HG03103 (cell line): ENCODE results near the gene ECM1.

Experiments
- ATAC-seq: cut with Tn5 transposase; IDR thresholded peaks from one replicate; pipeline ENCODE4 v1.9.1; 2021; ENCODE audit warnings: low read depth; ENCODE audit not compliant: unreplicated experiment

ECM1 gene

DNA sequence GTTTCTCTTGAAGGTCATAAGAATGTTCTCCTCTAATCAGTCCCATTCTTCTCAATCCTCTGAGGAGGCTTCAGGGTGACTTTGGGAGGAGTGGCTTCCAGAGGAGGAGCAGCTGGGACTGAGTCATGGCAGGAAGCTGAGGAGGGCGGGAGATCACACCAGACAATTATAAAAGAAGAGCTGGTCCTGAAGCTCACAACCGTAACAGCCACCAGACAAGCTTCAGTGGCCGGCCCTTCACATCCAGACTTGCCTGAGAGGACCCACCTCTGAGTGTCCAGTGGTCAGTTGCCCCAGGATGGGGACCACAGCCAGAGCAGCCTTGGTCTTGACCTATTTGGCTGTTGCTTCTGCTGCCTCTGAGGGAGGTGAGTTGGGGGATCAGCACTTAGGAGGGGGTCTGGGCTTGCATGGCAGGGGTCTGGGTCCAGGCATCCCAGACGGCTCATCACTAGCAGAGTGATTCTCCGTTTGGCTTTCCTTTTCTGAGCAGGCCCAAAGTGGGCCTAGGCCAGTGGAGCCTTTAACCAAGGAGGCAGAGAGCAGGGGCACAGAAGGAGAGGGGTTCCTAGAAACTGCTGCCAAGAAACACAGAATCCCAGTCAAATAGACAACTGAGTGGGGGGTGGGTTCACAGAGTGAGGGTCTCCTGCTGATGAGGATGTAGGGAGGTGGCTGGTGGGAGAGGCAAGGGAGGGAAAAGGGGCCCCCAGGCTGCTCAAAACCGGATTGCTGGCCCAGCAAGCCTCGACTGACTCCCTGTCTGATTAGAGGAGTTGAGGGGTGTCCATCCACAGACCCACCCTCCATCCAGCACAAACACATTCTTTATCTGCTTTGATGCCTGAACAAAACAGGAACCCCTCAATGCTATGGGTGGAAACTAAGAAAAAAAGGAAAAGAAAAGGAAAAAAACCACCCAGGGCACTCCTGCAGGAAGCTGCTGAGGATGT, at the start of gene ECM1:
Gene ECM1, plus strand, starts transcription at position 198 of the 953 bp plus-strand sequence. Its CDS starts 101 bp downstream, at position 299.
- ATAC-seq = no peak

DNA sequence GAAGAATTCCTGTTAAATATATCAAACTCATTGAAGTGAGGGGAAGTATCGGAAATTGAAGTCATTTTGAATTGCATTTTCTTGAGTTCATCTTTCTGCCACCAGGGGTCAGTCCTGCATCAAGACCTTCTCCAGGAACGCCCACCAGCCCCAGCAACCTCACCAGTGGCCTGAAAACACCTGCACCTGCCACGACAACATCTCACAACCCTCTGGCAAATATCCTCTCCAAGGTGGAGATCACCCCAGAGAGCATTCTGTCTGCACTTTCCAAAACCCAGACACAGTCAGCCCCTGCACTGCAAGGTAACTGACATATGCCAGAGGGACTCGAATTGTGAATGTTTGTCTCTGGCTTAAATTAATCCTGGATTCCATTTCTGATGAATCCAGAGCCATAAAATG, 43.5 kb upstream of the ECM1 start:
- no peak for ATAC-seq

DNA sequence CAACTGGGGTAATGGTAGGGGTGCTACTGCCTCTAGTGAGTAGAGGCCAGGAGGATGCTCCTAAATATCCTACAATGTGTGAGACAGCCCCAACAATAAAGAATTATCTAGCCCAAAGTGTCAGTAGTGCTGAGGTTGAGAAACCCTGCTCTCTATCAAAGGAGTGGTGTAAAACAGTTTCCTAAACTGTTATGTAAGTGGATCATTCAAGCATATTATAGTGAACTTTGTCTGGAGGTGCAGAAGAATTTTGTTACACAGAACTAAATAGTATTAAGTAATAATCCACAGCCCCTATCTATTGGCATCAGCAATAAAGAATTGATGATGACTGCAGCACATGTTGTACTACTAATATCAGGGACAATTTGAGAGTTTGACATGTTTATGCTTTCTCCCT, 40.9 kb upstream of the ECM1 start:
- no peak for ATAC-seq

DNA sequence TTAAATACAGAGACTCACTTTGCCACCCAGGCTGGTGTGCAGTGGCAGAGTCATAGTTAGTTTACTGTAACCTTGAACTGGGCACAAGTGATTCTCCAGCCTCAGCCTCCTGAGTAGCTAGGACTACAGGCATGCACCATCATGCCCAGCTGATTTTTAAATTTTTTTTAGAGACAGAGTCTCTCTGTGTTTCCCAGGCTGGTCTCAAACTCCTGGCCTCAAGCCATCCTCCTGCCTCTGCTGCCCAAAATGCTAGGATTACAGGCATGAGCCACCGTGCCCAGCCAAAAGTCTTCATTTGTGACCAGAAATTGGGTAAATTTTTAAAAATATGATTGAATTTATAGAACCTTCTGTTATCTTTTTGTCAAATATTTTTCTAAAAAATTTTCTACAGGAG, 38.6 kb upstream of the ECM1 start:
- no peak for ATAC-seq

DNA sequence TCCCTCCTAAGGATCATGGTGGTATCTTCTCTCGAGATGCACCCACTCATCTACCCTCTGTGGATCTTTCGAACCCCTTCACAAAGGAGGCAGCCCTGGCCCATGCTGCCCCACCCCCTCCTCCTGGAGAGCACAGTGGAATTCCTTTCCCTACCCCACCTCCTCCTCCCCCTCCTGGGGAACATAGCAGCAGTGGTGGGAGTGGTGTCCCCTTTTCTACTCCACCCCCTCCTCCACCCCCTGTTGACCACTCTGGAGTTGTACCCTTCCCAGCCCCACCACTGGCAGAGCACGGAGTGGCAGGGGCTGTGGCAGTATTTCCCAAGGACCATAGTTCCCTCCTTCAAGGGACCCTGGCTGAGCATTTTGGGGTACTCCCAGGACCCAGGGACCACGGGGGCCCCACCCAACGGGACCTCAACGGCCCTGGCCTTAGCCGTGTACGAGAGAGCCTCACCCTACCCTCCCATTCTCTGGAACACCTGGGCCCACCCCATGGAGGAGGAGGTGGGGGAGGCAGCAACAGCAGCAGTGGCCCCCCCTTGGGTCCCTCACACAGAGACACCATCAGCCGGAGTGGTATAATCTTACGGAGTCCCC, 35.2 kb upstream of the ECM1 start:
- no peak for ATAC-seq

DNA sequence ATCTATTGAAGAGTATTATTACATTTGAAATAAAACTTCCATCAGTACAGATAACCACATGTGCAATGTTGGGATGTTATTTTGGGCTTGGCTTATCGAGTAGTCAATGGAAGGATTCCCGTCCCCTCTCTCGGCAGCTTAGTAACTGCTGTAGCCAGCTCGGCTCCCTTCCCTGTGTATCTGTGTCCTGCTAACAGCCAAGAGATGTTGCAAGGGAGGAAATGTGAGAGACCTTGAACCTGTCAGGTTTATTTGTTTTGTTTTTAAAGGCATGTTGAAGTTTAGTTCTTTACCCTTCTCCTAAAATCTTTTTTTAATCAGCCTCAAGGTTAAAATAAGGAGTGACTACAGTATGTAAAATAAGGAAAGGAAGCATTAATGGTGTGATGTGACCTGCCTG, 34.2 kb upstream of the ECM1 start:
- ATAC-seq = no peak

DNA sequence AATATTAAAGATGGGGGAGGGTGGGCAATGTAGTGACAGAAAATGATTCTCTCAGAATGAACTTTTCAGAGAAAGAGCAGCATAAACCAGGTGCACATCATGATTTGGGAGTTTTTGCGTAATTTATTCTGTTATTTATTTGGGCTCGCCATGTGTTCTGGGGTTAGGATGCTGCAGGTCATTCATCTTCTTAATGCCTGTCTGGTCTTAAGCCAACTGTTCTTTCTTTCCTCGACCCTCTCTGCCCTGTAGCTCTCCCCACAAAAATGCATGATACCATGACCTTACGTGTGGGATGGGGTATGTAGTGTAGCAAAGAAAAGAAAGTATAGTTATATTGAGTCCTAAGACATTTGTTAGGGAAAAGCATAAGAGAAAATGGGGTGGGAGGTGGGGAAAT, 33.0 kb upstream of the ECM1 start:
- no peak for ATAC-seq

DNA sequence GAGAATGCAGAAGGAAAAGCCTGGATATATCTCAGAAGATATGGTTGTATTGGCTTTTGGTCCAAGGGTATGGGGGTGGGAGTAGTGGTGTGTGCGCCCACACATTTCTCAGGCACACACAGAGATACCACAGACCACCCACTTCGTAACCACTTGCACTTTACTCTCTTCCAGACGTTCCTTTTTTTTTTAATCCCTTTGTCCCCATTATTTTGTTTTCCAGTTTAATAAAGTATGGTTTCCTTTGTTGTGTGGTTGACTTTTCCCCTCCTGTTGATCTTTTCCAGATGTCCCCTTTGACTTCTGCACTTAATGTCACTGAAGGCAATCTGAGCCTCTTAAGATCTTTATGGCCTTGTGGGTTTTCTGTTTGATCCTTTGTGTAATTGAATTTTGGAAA, 31.2 kb upstream of the ECM1 start:
- ATAC-seq = no peak

DNA sequence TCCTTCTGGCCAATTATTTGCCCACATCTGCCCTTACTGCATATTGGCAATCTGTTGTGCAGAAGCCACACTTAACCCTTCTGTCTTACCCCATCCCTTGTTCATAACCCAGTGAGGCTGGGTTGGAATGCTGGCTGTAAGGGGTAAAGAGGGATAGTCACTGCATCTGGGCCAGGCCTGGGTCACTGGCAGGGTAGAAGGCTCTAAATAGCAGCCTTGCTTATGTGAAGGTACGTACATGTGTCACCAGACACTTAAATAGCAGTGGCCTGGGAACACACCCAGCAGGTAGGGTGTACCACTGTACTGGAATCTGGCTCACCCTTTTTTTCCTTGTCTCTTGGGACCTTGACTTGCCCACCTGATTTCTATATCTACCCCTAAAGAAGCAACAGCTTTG, 30.6 kb upstream of the ECM1 start:
- ATAC-seq = no peak

DNA sequence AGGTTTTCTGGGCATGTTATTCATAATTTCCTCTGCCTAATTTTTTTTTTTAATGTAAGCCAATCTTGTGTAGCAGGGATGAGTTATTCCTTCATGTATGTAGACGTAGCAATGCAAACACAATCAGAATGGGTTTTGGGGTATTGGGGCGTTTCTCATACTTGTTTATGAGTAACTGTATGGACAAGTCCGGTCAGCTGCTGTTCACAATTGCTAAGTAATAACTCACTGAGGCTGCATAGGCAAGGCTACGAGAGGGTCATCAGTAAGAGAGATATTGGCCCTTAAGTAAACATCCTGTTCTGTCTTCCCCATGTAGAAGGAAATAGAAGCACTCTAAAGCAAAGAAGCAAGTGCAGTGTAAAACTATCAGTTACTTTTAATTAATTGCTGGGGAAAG, 30.2 kb upstream of the ECM1 start:
- no peak for ATAC-seq

DNA sequence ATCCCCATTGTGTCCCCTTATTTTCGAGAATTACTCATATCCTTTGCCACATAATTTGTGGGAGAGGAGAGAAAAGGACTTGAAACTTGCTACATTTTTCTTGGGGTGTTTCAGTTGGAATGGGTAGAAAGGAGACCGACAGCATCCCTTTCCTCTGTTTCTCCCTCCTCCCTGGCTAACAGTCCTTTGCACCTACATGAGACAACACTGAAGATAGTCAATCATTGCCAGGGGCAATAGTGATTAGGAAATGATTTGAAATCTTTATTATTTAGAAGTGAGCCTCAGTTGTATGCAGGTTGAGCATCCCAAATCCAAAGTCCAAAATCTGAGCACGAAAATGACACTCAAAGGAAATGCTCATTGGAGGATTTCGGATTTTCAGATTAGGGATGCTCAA, 28.5 kb upstream of the ECM1 start:
- no peak for ATAC-seq

DNA sequence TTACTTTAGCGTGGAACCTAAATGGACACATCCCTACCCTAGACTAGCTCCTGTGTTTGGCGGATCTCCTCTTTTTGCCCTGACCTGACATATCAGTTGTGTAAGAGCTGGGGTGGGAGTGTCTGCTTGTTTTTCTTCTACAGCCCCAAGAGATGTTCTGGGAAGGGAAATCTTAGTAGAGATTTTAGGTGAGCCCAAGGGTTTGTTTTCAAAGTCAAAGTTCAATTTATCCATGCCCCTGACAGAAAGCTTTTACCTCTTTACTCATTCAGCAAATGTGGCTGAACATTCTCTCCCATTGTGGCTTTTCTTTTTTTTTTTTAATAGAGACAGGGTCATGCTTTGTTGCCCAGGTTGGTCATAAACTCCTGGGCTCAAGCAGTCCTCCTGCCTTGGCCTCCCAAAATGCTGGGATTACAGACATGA, 28.0 kb upstream of the ECM1 start:
- no peak for ATAC-seq

DNA sequence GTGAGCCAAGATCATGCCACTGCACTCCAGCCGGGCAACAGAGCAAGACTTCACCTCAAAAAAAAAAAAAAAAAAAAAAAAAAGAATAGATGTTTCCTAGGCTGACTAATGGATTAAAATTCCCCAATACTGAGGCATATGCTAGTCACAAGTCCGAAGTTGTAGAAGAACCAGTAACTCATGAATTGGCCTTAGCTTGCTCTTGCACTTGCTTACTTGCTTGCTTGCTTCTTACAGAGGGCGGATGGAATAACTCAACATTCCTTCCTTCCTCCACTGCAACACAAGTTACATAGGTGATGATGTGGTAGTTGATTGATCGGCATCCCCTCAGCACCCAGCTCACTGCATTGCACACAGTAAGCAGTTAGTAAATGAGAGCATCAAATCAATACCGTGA, 23.5 kb upstream of the ECM1 start:
- ATAC-seq = no peak

DNA sequence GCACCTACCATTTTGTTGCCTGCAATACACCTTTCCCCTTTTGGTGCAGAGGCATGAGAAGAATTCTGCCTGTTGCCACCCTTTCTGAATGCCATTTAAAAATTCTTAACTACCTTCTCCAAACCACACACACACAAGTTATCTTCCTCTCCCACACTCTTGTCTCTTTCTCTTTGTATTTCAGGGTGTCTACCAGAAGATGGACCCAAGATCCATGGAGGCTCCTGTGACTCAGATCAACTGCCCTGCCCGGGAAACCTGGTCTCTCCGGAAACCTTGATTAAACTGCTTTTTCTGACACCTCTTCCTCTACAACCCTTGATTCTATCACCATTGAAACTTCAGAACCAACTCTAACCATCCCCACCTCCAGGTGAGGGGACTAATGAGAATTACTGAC, 23.0 kb upstream of the ECM1 start:
- ATAC-seq = no peak

DNA sequence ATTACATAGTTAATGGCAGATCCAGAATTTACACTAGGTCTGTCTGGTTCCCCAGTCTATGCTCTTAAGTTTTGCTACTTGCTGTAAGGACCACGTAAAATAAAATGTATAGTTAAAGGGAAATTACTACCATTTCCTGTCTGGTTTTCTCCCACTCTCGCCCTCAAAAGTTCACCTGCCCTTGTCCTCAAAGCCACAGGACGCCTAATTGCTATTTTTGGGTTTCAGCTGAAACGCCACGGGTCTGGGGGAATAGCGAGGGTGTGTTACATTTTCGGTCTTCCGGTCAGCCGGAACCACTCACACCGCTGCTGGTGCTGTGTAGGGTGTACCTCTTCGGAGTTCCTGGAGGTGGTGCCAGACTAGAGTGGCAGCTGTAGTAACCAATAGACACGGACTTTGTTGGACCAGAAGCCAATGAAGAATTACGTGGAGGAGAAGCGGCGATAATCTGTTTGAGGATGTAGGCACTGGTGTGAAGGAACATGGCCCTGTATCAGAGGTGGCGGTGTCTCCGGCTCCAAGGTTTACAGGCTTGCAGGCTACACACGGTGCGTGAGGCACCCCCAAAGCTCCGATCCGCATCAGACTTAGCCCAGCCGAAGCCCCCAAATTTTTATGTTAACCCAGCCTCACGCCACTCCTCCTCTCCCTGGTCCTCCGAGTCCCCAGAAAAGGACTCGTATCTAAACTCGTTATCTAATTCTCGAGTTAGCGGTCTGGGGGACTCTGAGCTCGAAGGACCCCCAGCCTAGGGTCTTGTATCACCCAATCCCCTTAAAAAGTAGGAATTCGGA, 20.7 kb upstream of the ECM1 start, which contains the start of gene TARS2:
Gene TARS2, plus strand, starts transcription at position 454 of the 797 bp plus-strand sequence. Its CDS starts 32 bp downstream, at position 486.
- ATAC-seq = peak; percentile 99

DNA sequence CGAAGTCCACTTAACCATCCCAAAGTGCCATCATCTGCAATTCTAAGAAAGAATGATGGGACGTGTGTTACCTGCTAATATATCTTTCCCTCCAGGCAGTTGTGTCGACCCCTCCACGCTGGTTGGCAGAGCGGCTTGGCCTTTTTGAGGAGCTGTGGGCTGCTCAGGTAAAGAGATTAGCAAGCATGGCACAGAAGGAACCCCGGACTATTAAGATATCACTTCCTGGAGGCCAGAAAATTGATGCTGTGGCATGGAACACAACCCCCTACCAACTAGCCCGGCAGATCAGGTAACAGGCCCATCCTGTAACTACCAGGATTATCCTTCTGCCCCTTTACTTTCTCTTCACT, 20.2 kb upstream of the ECM1 start:
- ATAC-seq = no peak

DNA sequence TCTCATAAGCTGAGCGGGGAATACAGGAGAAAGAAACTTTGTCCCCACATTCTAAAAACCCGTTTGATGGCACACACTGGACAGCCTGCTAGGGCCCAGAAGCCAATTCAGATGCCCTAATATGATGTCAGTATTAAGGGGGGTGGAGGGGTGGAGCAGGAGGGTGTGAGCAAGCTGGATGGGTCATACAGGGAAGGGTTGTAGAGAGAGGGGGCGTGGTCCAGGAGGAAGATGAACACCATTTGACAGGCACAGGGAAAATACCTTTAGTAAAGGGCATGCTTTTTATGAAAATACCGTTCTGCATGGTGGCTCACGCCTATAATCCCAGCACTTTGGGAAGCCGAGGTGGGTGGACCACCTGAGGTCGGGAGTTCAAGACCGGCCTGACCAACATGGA, 14.7 kb upstream of the ECM1 start:
- ATAC-seq = no peak

DNA sequence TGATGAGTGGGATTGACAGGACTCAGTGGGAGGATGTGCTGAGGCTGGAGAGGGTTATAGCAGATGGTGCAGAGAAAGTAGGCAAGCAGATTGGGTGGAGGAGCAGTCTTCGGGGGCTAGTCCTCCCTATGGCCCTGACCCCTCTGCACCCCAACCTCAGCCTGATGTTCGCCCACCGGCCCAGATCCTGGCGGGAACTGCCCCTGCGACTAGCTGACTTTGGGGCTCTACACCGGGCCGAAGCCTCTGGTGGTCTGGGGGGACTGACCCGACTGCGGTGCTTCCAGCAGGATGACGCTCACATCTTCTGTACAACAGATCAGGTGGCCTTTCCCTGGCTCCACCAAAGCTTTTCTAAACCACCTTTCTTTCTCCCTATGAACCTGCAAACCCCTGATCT, 9.6 kb upstream of the ECM1 start:
- no peak for ATAC-seq

DNA sequence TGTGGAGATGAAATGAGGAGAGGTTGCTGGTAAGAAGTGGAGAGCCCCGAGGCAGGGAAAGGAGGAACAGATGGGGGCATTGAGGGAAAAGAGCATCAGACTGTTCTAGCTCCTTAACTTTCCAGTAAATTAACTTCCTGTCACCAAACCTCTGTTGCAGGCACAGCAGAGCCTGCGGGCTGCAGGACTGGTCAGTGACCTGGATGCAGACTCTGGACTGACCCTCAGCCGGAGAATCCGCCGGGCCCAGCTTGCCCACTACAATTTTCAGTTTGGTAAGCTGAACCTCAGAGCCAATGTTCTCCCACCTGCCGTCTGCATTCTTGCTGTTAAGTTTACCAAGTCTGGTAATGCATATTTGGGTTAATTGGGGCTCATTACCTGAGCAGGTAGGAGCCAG, 2.5 kb upstream of the ECM1 start:
- ATAC-seq = no peak

DNA sequence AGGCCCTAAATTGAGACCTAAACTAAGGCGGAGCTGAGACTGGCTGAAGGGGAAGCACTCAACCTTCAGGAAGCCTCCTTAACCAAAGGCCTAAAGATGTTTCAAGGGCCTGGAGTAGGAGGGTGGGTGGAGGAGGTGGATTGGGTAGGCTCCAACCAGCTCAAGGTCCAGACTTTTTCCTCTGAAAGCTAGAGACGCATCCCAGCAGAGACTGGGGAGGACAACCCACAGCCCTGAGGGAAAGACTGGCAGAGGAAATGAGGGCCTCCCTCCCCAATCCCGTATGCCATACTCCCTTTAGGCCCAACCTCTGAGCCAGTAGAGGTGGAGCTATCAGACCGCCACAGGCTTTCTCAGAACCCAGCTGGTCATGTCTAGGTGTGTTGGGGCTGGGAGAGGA, 1.1 kb downstream of the ECM1 start:
- ATAC-seq = no peak

DNA sequence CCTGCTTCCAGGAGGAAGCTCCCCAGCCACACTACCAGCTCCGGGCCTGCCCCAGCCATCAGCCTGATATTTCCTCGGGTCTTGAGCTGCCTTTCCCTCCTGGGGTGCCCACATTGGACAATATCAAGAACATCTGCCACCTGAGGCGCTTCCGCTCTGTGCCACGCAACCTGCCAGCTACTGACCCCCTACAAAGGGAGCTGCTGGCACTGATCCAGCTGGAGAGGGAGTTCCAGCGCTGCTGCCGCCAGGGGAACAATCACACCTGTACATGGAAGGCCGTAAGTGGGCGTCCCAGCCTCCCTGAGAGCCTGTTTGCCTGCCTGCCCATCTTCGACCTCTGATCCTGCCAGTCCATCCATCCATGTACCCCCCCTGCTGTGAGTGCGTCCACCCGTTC, 3.6 kb downstream of the ECM1 start:
- ATAC-seq = no peak
